ENCODE data around the gene KMT2D. TPM values are rescaled to one million over a fixed set of nuclear protein-coding genes. Genes with fewer than 3 reads are reported as not detected.

KMT2D gene
- total RNA-seq, 1 donor from 2014 or later, result 19.0 TPM

GRCh38 chr12:49091836-49092085 lies 31.2 kb upstream of the KMT2D start:
- no peak overlapping the region for H3K9ac ChIP-seq
- Mint-ChIP-seq H3K27ac (no peak overlapping the region), H3K9me3 (peaks cover 2% of the 10 kb centered on the region), H3K4me3 (peak overlapping the region; percentile 81), H3K27me3 (ENCODE audit: insufficient read depth, low read depth) (peaks cover 81% of the 10 kb centered on the region), H3K4me1 (peaks cover 52% of the 10 kb centered on the region), H3K36me3 (peaks cover 16% of the 10 kb centered on the region)
- no peak overlapping the region for H3K27ac ChIP-seq
- peak overlapping the region; percentile 82 for H3K4me2 ChIP-seq
- peak; percentile 42 for TF ChIP-seq EZH2 (IDR thresholded peaks at IDR 0.05)
- TF ChIP-seq CTCF (IDR thresholded peaks at IDR 0.05), result no peak
- peak overlapping the region; percentile 45 for H3K4me3 ChIP-seq
- H2AFZ ChIP-seq (replicated peaks), result peak overlapping the region; percentile 74
- no peaks in the 10 kb centered on the region for H3K36me3 ChIP-seq
- peaks cover 40% of the 10 kb centered on the region for H3K4me1 ChIP-seq
- H3K9me3 ChIP-seq (ENCODE audit: low read depth), result no peaks in the 10 kb centered on the region
- DNase-seq (ENCODE audit: low spot score), result no peak
- H3K27me3 ChIP-seq, result peaks cover 90% of the 10 kb centered on the region
- no peaks in the 10 kb centered on the region for H3K79me2 ChIP-seq (ENCODE audit: low read depth)
- peaks cover 37% of the 10 kb centered on the region for H4K20me1 ChIP-seq (ENCODE audit: low read depth)
- H3F3A ChIP-seq (ENCODE audit: low read depth), result peaks cover 52% of the 10 kb centered on the region

GRCh38 chr12:49091056-49091835 lies 30.7 kb upstream of the KMT2D start:
- TF ChIP-seq CTCF (IDR thresholded peaks at IDR 0.05), result no peak
- TF ChIP-seq EZH2 (IDR thresholded peaks at IDR 0.05), result no peak
- TF ChIP-seq EZH2phosphoT487 (IDR thresholded peaks at IDR 0.05), result no peak
- H3K9me3 ChIP-seq (ENCODE audit: low read depth), result no peaks in the 10 kb centered on the region
- H3F3A ChIP-seq (ENCODE audit: low read depth), result peaks cover 56% of the 10 kb centered on the region
- Mint-ChIP-seq H3K4me1 (peaks cover 52% of the 10 kb centered on the region), H3K27me3 (ENCODE audit: insufficient read depth, low read depth) (peaks cover 81% of the 10 kb centered on the region), H3K27ac (no peak overlapping the region), H3K4me3 (peak overlapping the region; percentile 81), H3K36me3 (peaks cover 12% of the 10 kb centered on the region), H3K9me3 (peaks cover 2% of the 10 kb centered on the region)
- H3K27me3 ChIP-seq, result peaks cover 95% of the 10 kb centered on the region
- H4K20me1 ChIP-seq (ENCODE audit: low read depth), result peaks cover 37% of the 10 kb centered on the region
- peak overlapping the region; percentile 45 for H3K4me3 ChIP-seq
- no peaks in the 10 kb centered on the region for H3K36me3 ChIP-seq
- peaks cover 40% of the 10 kb centered on the region for H3K4me1 ChIP-seq
- H3K4me2 ChIP-seq, result peak overlapping the region; percentile 82
- peak; percentile 38 for DNase-seq (ENCODE audit: low spot score)
- no peak overlapping the region for H3K9ac ChIP-seq
- peak overlapping the region; percentile 74 for H2AFZ ChIP-seq (replicated peaks)
- H3K79me2 ChIP-seq (ENCODE audit: low read depth), result no peaks in the 10 kb centered on the region
- H3K27ac ChIP-seq, result no peak overlapping the region

- peaks cover 2% of the 10 kb centered on the region for H3K9me3 Mint-ChIP-seq
- peaks cover 48% of the 10 kb centered on the region for H3K4me1 Mint-ChIP-seq
- TF ChIP-seq CTCF (IDR thresholded peaks at IDR 0.05), result peak; percentile 58
- TF ChIP-seq EZH2 (IDR thresholded peaks at IDR 0.05), result peak; percentile 99
- TF ChIP-seq EZH2phosphoT487 (IDR thresholded peaks at IDR 0.05), result peak; percentile 98
- H4K20me1 ChIP-seq (ENCODE audit: low read depth), result peaks cover 27% of the 10 kb centered on the region
- H3K4me3 ChIP-seq, result peak overlapping the region; percentile 36
- H3F3A ChIP-seq (ENCODE audit: low read depth), result peaks cover 46% of the 10 kb centered on the region
- peak; percentile 74 for DNase-seq (ENCODE audit: low spot score)
- H3K27ac Mint-ChIP-seq, result peak overlapping the region; percentile 76
- H3K4me3 Mint-ChIP-seq, result peak overlapping the region; percentile 80
- H3K4me2 ChIP-seq, result peak overlapping the region; percentile 68
- H3K9me3 ChIP-seq (ENCODE audit: low read depth), result no peaks in the 10 kb centered on the region
- no peaks in the 10 kb centered on the region for H3K79me2 ChIP-seq (ENCODE audit: low read depth)
- peaks cover 3% of the 10 kb centered on the region for H3K36me3 Mint-ChIP-seq
- peak overlapping the region; percentile 26 for H2AFZ ChIP-seq (replicated peaks)
- H3K9ac ChIP-seq, result no peak overlapping the region
- H3K27me3 ChIP-seq, result peaks cover 100% of the 10 kb centered on the region
- H3K36me3 ChIP-seq, result no peaks in the 10 kb centered on the region
- H3K4me1 ChIP-seq, result peaks cover 39% of the 10 kb centered on the region
- no peak overlapping the region for H3K27ac ChIP-seq
- peaks cover 72% of the 10 kb centered on the region for H3K27me3 Mint-ChIP-seq (ENCODE audit: insufficient read depth, low read depth)
These were observed 29.5 kb upstream of the KMT2D start for GRCh38 chr12:49089821-49090773.
